Sigmoid colon (tissue), 4 donors: ENCODE results near the gene ZNF672.

Source experiments
- EP300 ChIP-seq, 4 donors: sonication (generic); formaldehyde crosslinking; IDR thresholded peaks; one replicate each; pipeline ENCODE4 v1.6.1; 2017; ENCODE audit warnings: antibody characterized with exemption in 4 of 4
- TF ChIP-seq, protein P1 (sequence below), 4 experiments: fragments of 450-650 bp in 3 of 4; fragments of 200-600 bp in 1 of 4; IDR thresholded peaks; one replicate each; pipeline ENCODE4 v1.5.1; 2016 to 2019; ENCODE audit warnings: antibody characterized with exemption in 4 of 4, mild to moderate bottlenecking in 3 of 4, moderate library complexity in 2 of 4

DNA sequence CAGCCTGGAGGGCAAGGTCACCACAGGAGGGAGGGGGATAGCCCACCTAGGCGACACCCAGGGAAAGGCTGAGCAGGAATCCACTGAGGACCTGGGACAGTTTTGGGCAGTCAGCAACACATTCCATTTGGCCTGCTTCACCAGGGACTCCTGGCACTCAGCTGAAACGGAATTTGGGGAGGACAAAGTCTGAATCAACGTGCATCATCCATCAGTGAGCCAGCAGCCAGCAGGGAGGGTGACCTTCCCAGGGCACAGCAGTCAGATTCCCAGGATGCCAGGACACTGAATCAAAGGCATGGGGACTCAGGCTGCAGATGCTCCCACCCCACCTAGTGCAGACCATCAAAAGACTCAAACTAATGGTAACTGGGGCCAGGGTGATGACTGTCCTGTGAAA lies 16.9 kb upstream of the ZNF672 start:
- no peak for TF ChIP-seq EP300 (IDR thresholded peaks at IDR 0.05)
- TF ChIP-seq, protein P1, sequence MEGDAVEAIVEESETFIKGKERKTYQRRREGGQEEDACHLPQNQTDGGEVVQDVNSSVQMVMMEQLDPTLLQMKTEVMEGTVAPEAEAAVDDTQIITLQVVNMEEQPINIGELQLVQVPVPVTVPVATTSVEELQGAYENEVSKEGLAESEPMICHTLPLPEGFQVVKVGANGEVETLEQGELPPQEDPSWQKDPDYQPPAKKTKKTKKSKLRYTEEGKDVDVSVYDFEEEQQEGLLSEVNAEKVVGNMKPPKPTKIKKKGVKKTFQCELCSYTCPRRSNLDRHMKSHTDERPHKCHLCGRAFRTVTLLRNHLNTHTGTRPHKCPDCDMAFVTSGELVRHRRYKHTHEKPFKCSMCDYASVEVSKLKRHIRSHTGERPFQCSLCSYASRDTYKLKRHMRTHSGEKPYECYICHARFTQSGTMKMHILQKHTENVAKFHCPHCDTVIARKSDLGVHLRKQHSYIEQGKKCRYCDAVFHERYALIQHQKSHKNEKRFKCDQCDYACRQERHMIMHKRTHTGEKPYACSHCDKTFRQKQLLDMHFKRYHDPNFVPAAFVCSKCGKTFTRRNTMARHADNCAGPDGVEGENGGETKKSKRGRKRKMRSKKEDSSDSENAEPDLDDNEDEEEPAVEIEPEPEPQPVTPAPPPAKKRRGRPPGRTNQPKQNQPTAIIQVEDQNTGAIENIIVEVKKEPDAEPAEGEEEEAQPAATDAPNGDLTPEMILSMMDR (IDR thresholded peaks at IDR 0.05): no peak
